Activated CD4-positive, alpha-beta memory T cell treated with anti-CD3 and anti-CD28 coated beads for 36 hours (primary cell): ENCODE results near the gene USP48. TPM values are rescaled to one million over a fixed set of nuclear protein-coding genes. Genes with fewer than 3 reads are reported as not detected.

Source experiments
- CTCF ChIA-PET: fragments of 350-600 bp; sonication (Branson Sonifier 250); formaldehyde crosslinking; loops from one replicate; lab custom pipeline; 2021; ENCODE audit warnings: antibody characterized with exemption, inconsistent platforms; lab: Charles Lee
- POLR2A ChIA-PET: fragments of 350-600 bp; sonication (Branson Sonifier 250); formaldehyde crosslinking; loops from one replicate; lab custom pipeline; 2021; ENCODE audit warnings: antibody characterized with exemption; lab: Charles Lee
- DNase-seq: peaks from one replicate; pipeline ENCODE4 v3.0.0-alpha.2; 2020
- H3K27ac Mint-ChIP-seq: one replicate; pipeline ENCODE4 v1.8.0; 2021; ENCODE audit warnings: mixed read lengths
- H3K27me3 Mint-ChIP-seq: one replicate; pipeline ENCODE4 v1.8.0; 2021; ENCODE audit warnings: mixed read lengths
- H3K36me3 Mint-ChIP-seq: one replicate; pipeline ENCODE4 v1.8.0; 2021; ENCODE audit warnings: mixed read lengths
- H3K4me1 Mint-ChIP-seq: one replicate; pipeline ENCODE4 v1.8.0; 2021; ENCODE audit warnings: low read depth, mixed read lengths
- H3K4me3 Mint-ChIP-seq: one replicate; pipeline ENCODE4 v1.8.0; 2021; ENCODE audit warnings: mild to moderate bottlenecking, mixed read lengths
- H3K9me3 Mint-ChIP-seq: one replicate; pipeline ENCODE4 v1.8.0; 2021; ENCODE audit warnings: mixed read lengths
- intact Hi-C: fragments of 100-400 bp; cut with micrococcal nuclease; formaldehyde crosslinking; loops from one replicate; pipeline ENCODE4 v1.15.1; 2023
- total RNA-seq, 2 experiments: library from RNA; stranded (reverse); gene quantifications; one replicate each; pipeline ENCODE4 v1.2.3, GENCODE V29; 2021

Gene USP48
- total RNA-seq, 2 experiments from 2014 or later: 77.2 to 91.1 TPM

- ChIA-PET CTCF (no interaction called here), POLR2A (interaction anchor here (0.6 kb wide), 2 partner anchors 913 to 1719 kb away, joined by 3 read pairs; no protein-coding TSS in a partner anchor)
- Mint-ChIP-seq H3K27ac (no peak overlapping the region), H3K36me3 (no peaks in the 10 kb centered on the region), H3K9me3 (no peaks in the 10 kb centered on the region), H3K4me3 (no peak overlapping the region), H3K4me1 (peaks cover 3% of the 10 kb centered on the region), H3K27me3 (peaks cover 9% of the 10 kb centered on the region)
- DNase-seq: no peak
- intact Hi-C loops: no loop called here
These were observed 152.2 kb downstream of the USP48 start for GRCh38 chr1:21630571-21631343.

- peaks cover 3% of the 10 kb centered on the region for H3K4me1 Mint-ChIP-seq
- no peak overlapping the region for H3K27ac Mint-ChIP-seq
- no peak for DNase-seq
- peaks cover 9% of the 10 kb centered on the region for H3K27me3 Mint-ChIP-seq
- H3K9me3 Mint-ChIP-seq: no peaks in the 10 kb centered on the region
- H3K4me3 Mint-ChIP-seq: no peak overlapping the region
- ChIA-PET POLR2A (no interaction called here), CTCF (no interaction called here)
- intact Hi-C loops: no loop called here
- no peaks in the 10 kb centered on the region for H3K36me3 Mint-ChIP-seq
These were observed 153.0 kb downstream of the USP48 start for GRCh38 chr1:21629971-21630370.

GRCh38 chr1:21628798-21629393, 154.1 kb downstream of the USP48 start:
- Mint-ChIP-seq H3K27me3 (peaks cover 10% of the 10 kb centered on the region), H3K4me3 (no peak overlapping the region), H3K36me3 (no peaks in the 10 kb centered on the region), H3K9me3 (no peaks in the 10 kb centered on the region), H3K4me1 (peaks cover 3% of the 10 kb centered on the region), H3K27ac (no peak overlapping the region)
- no peak for DNase-seq
- ChIA-PET POLR2A (no interaction called here), CTCF (no interaction called here)
- intact Hi-C loops: no loop called here

Other genes starting within 250 kb of the USP48 start
- gene RAP1GAP, start 113.8 kb downstream of the USP48 start, total RNA-seq: 1 to 10 TPM; 1.1 to 1.7 TPM
- gene LDLRAD2, start 29.1 kb upstream of the USP48 start, total RNA-seq: not detected
- gene HSPG2, start 154.2 kb upstream of the USP48 start, total RNA-seq: 1 to 10 TPM; 2.8 to 3.7 TPM
- not detected for gene CELA3B, start 193.9 kb upstream of the USP48 start, total RNA-seq
- gene CELA3A, start 218.5 kb upstream of the USP48 start, total RNA-seq: not detected